GM18505 (cell line): ENCODE measurements around the gene ZNF536.

ENCODE experiments used
- ATAC-seq: cut with Tn5 transposase; IDR thresholded peaks from one replicate; pipeline ENCODE4 v1.9.1; 2021; ENCODE audit not compliant: unreplicated experiment
- POLR2A ChIP-seq: IDR thresholded peaks from 4 replicates; pipeline ENCODE4 v1.6.1; 2011; ENCODE audit warnings: borderline replicate concordance; ENCODE audit not compliant: insufficient read depth, insufficient read length; ENCODE audit errors: extremely low read depth

Gene ZNF536

GRCh38 chr19:30349131-30349730, 23.0 kb upstream of the ZNF536 start:
- TF ChIP-seq POLR2A, result no peak
- no peak for ATAC-seq

- TF ChIP-seq POLR2A, result no peak
- ATAC-seq, result no peak
These were observed 21.2 kb upstream of the ZNF536 start for GRCh38 chr19:30350692-30351663.

- TF ChIP-seq POLR2A, result no peak
- no peak for ATAC-seq
These were observed 20.4 kb upstream of the ZNF536 start for GRCh38 chr19:30351774-30352173.

GRCh38 chr19:30353394-30353945, 18.7 kb upstream of the ZNF536 start:
- ATAC-seq, result no peak
- TF ChIP-seq POLR2A, result no peak

- no peak for ATAC-seq
- TF ChIP-seq POLR2A, result no peak
These were observed 16.6 kb upstream of the ZNF536 start for GRCh38 chr19:30355586-30355985.

GRCh38 chr19:30356951-30357579, 15.1 kb upstream of the ZNF536 start:
- no peak for TF ChIP-seq POLR2A

GRCh38 chr19:30357580-30357954, 14.6 kb upstream of the ZNF536 start:
- no peak for ATAC-seq
- no peak for TF ChIP-seq POLR2A

More at GRCh38 chr19:30356951-30357579, 15.1 kb upstream of the ZNF536 start:
- no peak for ATAC-seq

GRCh38 chr19:30358319-30358718, 13.9 kb upstream of the ZNF536 start:
- ATAC-seq, result no peak
- no peak for TF ChIP-seq POLR2A

- no peak for ATAC-seq
- no peak for TF ChIP-seq POLR2A
These were observed 13.2 kb upstream of the ZNF536 start for GRCh38 chr19:30358821-30359580.

GRCh38 chr19:30359936-30360335, 12.2 kb upstream of the ZNF536 start:
- TF ChIP-seq POLR2A, result no peak
- ATAC-seq, result no peak

- ATAC-seq, result no peak
These were observed 11.6 kb upstream of the ZNF536 start for GRCh38 chr19:30360376-30361106.

GRCh38 chr19:30361107-30361447, 11.1 kb upstream of the ZNF536 start:
- no peak for ATAC-seq
- no peak for TF ChIP-seq POLR2A

More at GRCh38 chr19:30360376-30361106, 11.6 kb upstream of the ZNF536 start:
- TF ChIP-seq POLR2A, result no peak
